Mammary epithelial cell (primary cell): ENCODE data around the gene NDUFS2.

Source experiments
- EZH2 ChIP-seq: IDR thresholded peaks from 2 replicates; pipeline ENCODE4 v1.6.1; 2012; ENCODE audit warnings: low read length, inconsistent platforms, borderline replicate concordance
- TF ChIP-seq, protein P1 (sequence below), 2 donors: IDR thresholded peaks in 1 of 2; conservative IDR thresholded peaks in 1 of 2; 2 replicates each; pipeline ENCODE4 v1.5.1; 2011 to 2012; ENCODE audit warnings: inconsistent platforms in 2 of 2, low read length in 2 of 2, mild to moderate bottlenecking in 2 of 2, control low read depth in 1 of 2, low read depth in 1 of 2; ENCODE audit not compliant: insufficient read depth in 1 of 2; ENCODE audit errors: extremely low read depth in 1 of 2

DNA sequence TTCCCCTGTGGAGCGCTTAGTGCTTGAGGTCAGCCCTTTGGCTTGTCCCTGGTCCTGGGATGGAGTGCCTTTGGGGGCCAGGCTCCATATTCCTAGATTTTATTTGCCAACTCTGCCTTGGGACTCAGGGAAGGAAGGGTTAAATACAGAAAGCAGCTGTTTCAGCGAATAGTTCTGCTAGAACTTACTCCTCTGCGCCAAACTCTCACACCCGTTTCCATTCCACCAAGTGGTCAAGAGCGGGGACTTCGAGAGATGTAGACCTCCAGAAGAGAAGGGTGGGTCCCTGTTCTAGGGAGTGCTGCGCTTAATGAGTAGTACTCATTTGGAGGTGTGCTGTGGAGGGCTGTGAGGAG, 23.0 kb downstream of the NDUFS2 start:
- TF ChIP-seq, protein P1, sequence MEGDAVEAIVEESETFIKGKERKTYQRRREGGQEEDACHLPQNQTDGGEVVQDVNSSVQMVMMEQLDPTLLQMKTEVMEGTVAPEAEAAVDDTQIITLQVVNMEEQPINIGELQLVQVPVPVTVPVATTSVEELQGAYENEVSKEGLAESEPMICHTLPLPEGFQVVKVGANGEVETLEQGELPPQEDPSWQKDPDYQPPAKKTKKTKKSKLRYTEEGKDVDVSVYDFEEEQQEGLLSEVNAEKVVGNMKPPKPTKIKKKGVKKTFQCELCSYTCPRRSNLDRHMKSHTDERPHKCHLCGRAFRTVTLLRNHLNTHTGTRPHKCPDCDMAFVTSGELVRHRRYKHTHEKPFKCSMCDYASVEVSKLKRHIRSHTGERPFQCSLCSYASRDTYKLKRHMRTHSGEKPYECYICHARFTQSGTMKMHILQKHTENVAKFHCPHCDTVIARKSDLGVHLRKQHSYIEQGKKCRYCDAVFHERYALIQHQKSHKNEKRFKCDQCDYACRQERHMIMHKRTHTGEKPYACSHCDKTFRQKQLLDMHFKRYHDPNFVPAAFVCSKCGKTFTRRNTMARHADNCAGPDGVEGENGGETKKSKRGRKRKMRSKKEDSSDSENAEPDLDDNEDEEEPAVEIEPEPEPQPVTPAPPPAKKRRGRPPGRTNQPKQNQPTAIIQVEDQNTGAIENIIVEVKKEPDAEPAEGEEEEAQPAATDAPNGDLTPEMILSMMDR (conservative IDR thresholded peaks at IDR 0.05 in 1 of 2, IDR thresholded peaks at IDR 0.05 in 1 of 2; ENCODE audit: extremely low read depth in 1 of 2, insufficient read depth in 1 of 2, low read depth in 1 of 2, low read length in 2 of 2) = no peak
- no peak for TF ChIP-seq EZH2
